DND-41 (cell line): ENCODE results near the gene HEG1.

Source experiments
- ATAC-seq: fragments of 200-7000 bp; cut with Tn5 transposase; 3 replicates; pipeline ENCODE4 v1.9.1; 2021; ENCODE audit warnings: low read depth; ENCODE audit not compliant: insufficient read depth
- DNase-seq: peaks from one replicate; pipeline ENCODE4 v3.0.0-alpha.2; 2020
- H2AFZ ChIP-seq: 2 replicates; pipeline ENCODE4 v1.6.0; 2012; ENCODE audit warnings: low read depth, low read length
- H3K27ac ChIP-seq: 2 replicates; pipeline ENCODE4 v1.5.1; 2012; ENCODE audit warnings: low read length, inconsistent platforms
- H3K27me3 ChIP-seq: fragments of 200-600 bp; sonication (generic); 2 replicates; pipeline ENCODE4 v1.6.0; 2012; ENCODE audit warnings: low read length, mild to moderate bottlenecking, inconsistent platforms; ENCODE audit not compliant: insufficient read depth, poor library complexity
- H3K36me3 ChIP-seq: 2 replicates; pipeline ENCODE4 v1.5.1; 2012; ENCODE audit warnings: low read length, inconsistent platforms; ENCODE audit not compliant: insufficient read depth
- H3K4me1 ChIP-seq: 2 replicates; pipeline ENCODE4 v1.5.1; 2012; ENCODE audit warnings: mild to moderate bottlenecking, low read length; ENCODE audit not compliant: insufficient read depth
- H3K4me2 ChIP-seq: 2 replicates; pipeline ENCODE4 v1.6.0; 2012; ENCODE audit warnings: mild to moderate bottlenecking, moderate library complexity, low read length, inconsistent platforms; ENCODE audit not compliant: insufficient read depth
- H3K4me3 ChIP-seq, 2 experiments: fragments of 200-600 bp in 1 of 2; shearing (Covaris generic) in 1 of 2; 2 replicates each; pipeline ENCODE4 v1.5.1; 2012 to 2016; ENCODE audit warnings: inconsistent platforms in 2 of 2, low read length in 2 of 2, mild to moderate bottlenecking in 2 of 2, low read depth in 1 of 2, moderate library complexity in 1 of 2
- H3K79me2 ChIP-seq: 2 replicates; pipeline ENCODE4 v1.6.0; 2012; ENCODE audit warnings: low read length, inconsistent platforms; ENCODE audit not compliant: insufficient read depth
- H3K9ac ChIP-seq: 2 replicates; pipeline ENCODE4 v1.6.0; 2012; ENCODE audit warnings: low read depth, mild to moderate bottlenecking, inconsistent platforms, low read length, moderate library complexity
- H3K9me3 ChIP-seq: 2 replicates; pipeline ENCODE4 v1.5.1; 2012; ENCODE audit warnings: low read length, moderate library complexity, mild to moderate bottlenecking, inconsistent platforms; ENCODE audit not compliant: insufficient read depth, severe bottlenecking
- H4K20me1 ChIP-seq: 2 replicates; pipeline ENCODE4 v1.6.0; 2012; ENCODE audit warnings: low read length; ENCODE audit not compliant: insufficient read depth
- CTCF ChIP-seq: IDR thresholded peaks from 2 replicates; pipeline ENCODE4 v1.5.1; 2012; ENCODE audit warnings: borderline replicate concordance, low read length, moderate library complexity, mild to moderate bottlenecking; ENCODE audit not compliant: poor library complexity, severe bottlenecking; ENCODE audit errors: extremely low read depth
- EZH2 ChIP-seq: IDR thresholded peaks from 3 replicates; pipeline ENCODE4 v1.6.1; 2012; ENCODE audit warnings: borderline replicate concordance, low read depth, mild to moderate bottlenecking, moderate library complexity, low read length, inconsistent platforms; ENCODE audit not compliant: severe bottlenecking

Gene HEG1

GRCh38 chr3:124934577-124934976 lies 121.2 kb downstream of the HEG1 start, which contains the start of gene MUC13:
TSS of gene MUC13 (minus strand) at chr3:124934751. CDS start at chr3:124934712, 39 bp downstream.
- TF ChIP-seq EZH2 (no peak), CTCF (no peak)
- peaks cover 3% of the 10 kb centered on the region for H3K27me3 ChIP-seq
- H3K79me2 ChIP-seq, result no peaks in the 10 kb centered on the region
- H2AFZ ChIP-seq, result no peak within 1 kb of the TSS
- no peak within 1 kb of the TSS for H3K4me2 ChIP-seq
- H4K20me1 ChIP-seq, result no peaks in the 10 kb centered on the region
- H3K27ac ChIP-seq, result no peak within 1 kb of the TSS
- H3K36me3 ChIP-seq, result no peaks in the 10 kb centered on the region
- H3K9ac ChIP-seq, result no peak within 1 kb of the TSS
- no peak for DNase-seq
- ATAC-seq, result no peak
- H3K4me3 ChIP-seq, result no peak within 1 kb of the TSS
- H3K4me1 ChIP-seq, result no peaks in the 10 kb centered on the region
- H3K9me3 ChIP-seq, result no peaks in the 10 kb centered on the region

- no peak overlapping the region for H3K4me2 ChIP-seq
- ATAC-seq, result peak; percentile 76
- no peak overlapping the region for H3K27ac ChIP-seq
- H3K27me3 ChIP-seq, result peaks cover 34% of the 10 kb centered on the region
- H3K9ac ChIP-seq, result no peak overlapping the region
- H3K79me2 ChIP-seq, result no peaks in the 10 kb centered on the region
- H3K4me3 ChIP-seq, result no peak overlapping the region
- peak; percentile 61 for DNase-seq
- no peak overlapping the region for H2AFZ ChIP-seq
- no peaks in the 10 kb centered on the region for H3K9me3 ChIP-seq
- no peaks in the 10 kb centered on the region for H3K36me3 ChIP-seq
- TF ChIP-seq CTCF, result peak; percentile 80
- TF ChIP-seq EZH2, result no peak
- H4K20me1 ChIP-seq, result no peaks in the 10 kb centered on the region
- H3K4me1 ChIP-seq, result no peaks in the 10 kb centered on the region
These were observed 127.2 kb downstream of the HEG1 start for GRCh38 chr3:124928333-124929202.

GRCh38 chr3:124927574-124928045 lies 128.2 kb downstream of the HEG1 start:
- Histone ChIP-seq H3K79me2 (no peaks in the 10 kb centered on the region), H3K9ac (no peak overlapping the region), H3K9me3 (no peaks in the 10 kb centered on the region), H3K4me1 (no peaks in the 10 kb centered on the region), H3K27me3 (peaks cover 38% of the 10 kb centered on the region), H2AFZ (no peak overlapping the region), H3K36me3 (no peaks in the 10 kb centered on the region), H3K4me3 (no peak overlapping the region), H3K27ac (no peak overlapping the region), H3K4me2 (no peak overlapping the region), H4K20me1 (no peaks in the 10 kb centered on the region)
- DNase-seq (no peak), ATAC-seq (no peak)
- TF ChIP-seq CTCF, result no peak
- no peak for TF ChIP-seq EZH2
